HCT116 (cell line): Measurements from ENCODE around the gene MOGAT3.

Source experiments
- EZH2 ChIP-seq: fragments of 200-600 bp; sonication (generic); IDR thresholded peaks from 2 replicates; pipeline ENCODE4 v1.6.1; 2017; ENCODE audit warnings: antibody characterized with exemption, mixed run types
- EZH2phosphoT487 ChIP-seq: fragments of 200-600 bp; IDR thresholded peaks from 2 replicates; pipeline ENCODE4 v1.6.1; 2018; ENCODE audit warnings: antibody characterized with exemption, borderline replicate concordance
- POLR2A ChIP-seq: IDR thresholded peaks from 2 replicates; pipeline ENCODE4 v1.7.0; 2011; ENCODE audit warnings: borderline replicate concordance; ENCODE audit not compliant: insufficient read depth, insufficient read length; ENCODE audit errors: extremely low read depth
- POLR2AphosphoS5 ChIP-seq: IDR thresholded peaks from 2 replicates; pipeline ENCODE4 v1.6.1; 2011; ENCODE audit warnings: mild to moderate bottlenecking, low read depth, low read length, moderate library complexity
- RAD21 ChIP-seq: IDR thresholded peaks from 2 replicates; pipeline ENCODE4 v1.6.1; 2012; ENCODE audit warnings: low read depth, mild to moderate bottlenecking
- SRF ChIP-seq: IDR thresholded peaks from 2 replicates; pipeline ENCODE4 v1.6.1; 2012; ENCODE audit warnings: low read depth
- ZNF274 ChIP-seq: fragments of 200-500 bp; sonication (Bioruptor generic); IDR thresholded peaks from 2 replicates; pipeline ENCODE4 v1.6.1; 2014; ENCODE audit warnings: mild to moderate bottlenecking, low read depth, low read length, inconsistent platforms
- TF ChIP-seq, protein P1 (sequence below), 3 experiments: fragments of 200-600 bp in 1 of 3; sonication (generic) in 1 of 3; IDR thresholded peaks in 2 of 3; conservative IDR thresholded peaks in 1 of 3; 2 replicates each; pipeline ENCODE4 v1.5.1; 2012 to 2017; ENCODE audit warnings: low read depth in 2 of 3, low read length in 2 of 3, antibody characterized with exemption in 1 of 3, borderline replicate concordance in 1 of 3, control low read depth in 1 of 3, mild to moderate bottlenecking in 1 of 3, mixed read lengths in 1 of 3, mixed run types in 1 of 3, moderate library complexity in 1 of 3; ENCODE audit not compliant: insufficient read depth in 1 of 3
- TF ChIP-seq, protein P2 (sequence below): IDR thresholded peaks from 2 replicates; pipeline ENCODE4 v1.6.1; 2012

DNA sequence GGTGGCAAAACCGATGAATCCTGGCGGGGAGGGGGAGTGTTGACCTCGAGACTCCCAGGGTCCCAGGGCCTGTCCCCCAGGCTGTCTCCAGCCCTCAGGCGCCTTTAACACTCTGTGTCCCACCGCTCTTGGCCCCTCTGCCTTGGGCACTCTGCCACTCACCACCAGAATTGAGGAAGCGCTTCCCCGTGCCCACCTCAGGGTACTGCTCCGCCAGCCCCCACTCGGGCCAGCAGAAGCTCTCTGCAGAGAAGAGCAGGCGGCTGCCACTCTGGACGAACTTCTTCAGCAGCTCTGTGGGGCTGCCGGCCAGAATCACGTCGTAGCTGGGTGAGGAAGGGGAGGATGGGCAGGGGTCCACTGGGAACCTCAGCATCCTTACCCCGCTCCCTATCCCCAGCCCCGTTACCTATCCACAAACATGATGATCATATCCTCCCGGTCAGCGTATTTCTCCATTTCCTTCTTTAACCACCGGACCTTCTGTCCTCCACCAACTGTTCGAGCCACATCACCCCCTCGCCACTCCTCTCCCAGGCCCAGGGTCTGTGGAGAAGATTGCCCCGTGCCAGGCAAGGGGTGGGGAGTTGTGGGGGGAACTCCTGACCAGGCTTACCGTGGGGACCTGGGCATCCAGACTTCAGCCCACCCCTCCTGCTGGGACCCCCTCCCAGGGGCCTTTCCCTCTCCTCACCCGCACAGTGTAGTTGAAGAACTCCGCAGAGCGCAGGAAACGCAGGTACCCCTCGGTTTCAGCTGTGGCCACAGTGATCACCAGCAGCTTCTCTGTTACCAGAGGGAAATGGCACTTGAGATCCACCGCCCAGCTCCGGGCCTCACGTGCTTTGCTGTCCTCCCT lies 15.4 kb upstream of the MOGAT3 start:
- no peak for TF ChIP-seq SRF
- TF ChIP-seq RAD21, result no peak
- no peak for TF ChIP-seq ZNF274
- TF ChIP-seq, protein P1, sequence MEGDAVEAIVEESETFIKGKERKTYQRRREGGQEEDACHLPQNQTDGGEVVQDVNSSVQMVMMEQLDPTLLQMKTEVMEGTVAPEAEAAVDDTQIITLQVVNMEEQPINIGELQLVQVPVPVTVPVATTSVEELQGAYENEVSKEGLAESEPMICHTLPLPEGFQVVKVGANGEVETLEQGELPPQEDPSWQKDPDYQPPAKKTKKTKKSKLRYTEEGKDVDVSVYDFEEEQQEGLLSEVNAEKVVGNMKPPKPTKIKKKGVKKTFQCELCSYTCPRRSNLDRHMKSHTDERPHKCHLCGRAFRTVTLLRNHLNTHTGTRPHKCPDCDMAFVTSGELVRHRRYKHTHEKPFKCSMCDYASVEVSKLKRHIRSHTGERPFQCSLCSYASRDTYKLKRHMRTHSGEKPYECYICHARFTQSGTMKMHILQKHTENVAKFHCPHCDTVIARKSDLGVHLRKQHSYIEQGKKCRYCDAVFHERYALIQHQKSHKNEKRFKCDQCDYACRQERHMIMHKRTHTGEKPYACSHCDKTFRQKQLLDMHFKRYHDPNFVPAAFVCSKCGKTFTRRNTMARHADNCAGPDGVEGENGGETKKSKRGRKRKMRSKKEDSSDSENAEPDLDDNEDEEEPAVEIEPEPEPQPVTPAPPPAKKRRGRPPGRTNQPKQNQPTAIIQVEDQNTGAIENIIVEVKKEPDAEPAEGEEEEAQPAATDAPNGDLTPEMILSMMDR (IDR thresholded peaks at IDR 0.05 in 2 of 3, conservative IDR thresholded peaks at IDR 0.05 in 1 of 3; ENCODE audit: borderline replicate concordance in 1 of 3, insufficient read depth in 1 of 3, low read depth in 2 of 3, low read length in 2 of 3), result no peak
- TF ChIP-seq, protein P2, sequence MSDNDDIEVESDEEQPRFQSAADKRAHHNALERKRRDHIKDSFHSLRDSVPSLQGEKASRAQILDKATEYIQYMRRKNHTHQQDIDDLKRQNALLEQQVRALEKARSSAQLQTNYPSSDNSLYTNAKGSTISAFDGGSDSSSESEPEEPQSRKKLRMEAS, result no peak
- TF ChIP-seq POLR2A, result no peak
- no peak for TF ChIP-seq POLR2AphosphoS5
- no peak for TF ChIP-seq EZH2phosphoT487
- no peak for TF ChIP-seq EZH2
